ENCODE data around the gene RCVRN.

Gene RCVRN
- 0 reads per million in 3 donors for total RNA-seq

GRCh38 chr17:9905078-9905415 is at the start of gene RCVRN:
Gene RCVRN, minus strand, starts transcription at chr17:9905271. Its CDS starts 91 bp downstream, at chr17:9905180.
- no peak for DNase-seq
- Histone ChIP-seq H3K27me3 (replicated peaks; ENCODE audit: control insufficient read depth, insufficient read depth, low read length, poor library complexity, severe bottlenecking) (no peaks in the 10 kb centered on the region), H3K36me3 (ENCODE audit: control insufficient read depth, insufficient read depth, low read length) (no peaks in the 10 kb centered on the region), H3K4me1 (ENCODE audit: control insufficient read depth, insufficient read depth, low read length, poor library complexity, severe bottlenecking) (no peaks in the 10 kb centered on the region), H3K9me3 (ENCODE audit: control insufficient read depth, low read length) (no peaks in the 10 kb centered on the region), H3K4me3 (ENCODE audit: insufficient read depth, low read depth, low read length, poor library complexity, severe bottlenecking) (no peak within 1 kb of the TSS), H3K27ac (ENCODE audit: insufficient read depth, low read length, poor library complexity, severe bottlenecking) (no peak within 1 kb of the TSS)

- no peaks in the 10 kb centered on the region for H3K27me3 ChIP-seq (replicated peaks; ENCODE audit: control insufficient read depth, insufficient read depth, low read length, poor library complexity, severe bottlenecking)
- no peak for DNase-seq
- no peak overlapping the region for H3K4me3 ChIP-seq (ENCODE audit: insufficient read depth, low read depth, low read length, poor library complexity, severe bottlenecking)
- H3K9me3 ChIP-seq (ENCODE audit: control insufficient read depth, low read length), result no peaks in the 10 kb centered on the region
- no peaks in the 10 kb centered on the region for H3K4me1 ChIP-seq (ENCODE audit: control insufficient read depth, insufficient read depth, low read length, poor library complexity, severe bottlenecking)
- no peaks in the 10 kb centered on the region for H3K36me3 ChIP-seq (ENCODE audit: control insufficient read depth, insufficient read depth, low read length)
- H3K27ac ChIP-seq (ENCODE audit: insufficient read depth, low read length, poor library complexity, severe bottlenecking), result no peak overlapping the region
These were observed 48.4 kb upstream of the RCVRN start for GRCh38 chr17:9953492-9953891.

GRCh38 chr17:9951803-9952202 is 46.7 kb upstream of the RCVRN start:
- Histone ChIP-seq H3K4me3 (ENCODE audit: insufficient read depth, low read depth, low read length, poor library complexity, severe bottlenecking) (no peak overlapping the region), H3K27ac (ENCODE audit: insufficient read depth, low read length, poor library complexity, severe bottlenecking) (no peak overlapping the region), H3K4me1 (ENCODE audit: control insufficient read depth, insufficient read depth, low read length, poor library complexity, severe bottlenecking) (no peaks in the 10 kb centered on the region), H3K9me3 (ENCODE audit: control insufficient read depth, low read length) (no peaks in the 10 kb centered on the region), H3K36me3 (ENCODE audit: control insufficient read depth, insufficient read depth, low read length) (no peaks in the 10 kb centered on the region), H3K27me3 (replicated peaks; ENCODE audit: control insufficient read depth, insufficient read depth, low read length, poor library complexity, severe bottlenecking) (no peaks in the 10 kb centered on the region)
- DNase-seq, result no peak

- Histone ChIP-seq H3K36me3 (ENCODE audit: control insufficient read depth, insufficient read depth, low read length) (no peaks in the 10 kb centered on the region), H3K27me3 (replicated peaks; ENCODE audit: control insufficient read depth, insufficient read depth, low read length, poor library complexity, severe bottlenecking) (no peaks in the 10 kb centered on the region), H3K4me3 (ENCODE audit: insufficient read depth, low read depth, low read length, poor library complexity, severe bottlenecking) (no peak overlapping the region), H3K4me1 (ENCODE audit: control insufficient read depth, insufficient read depth, low read length, poor library complexity, severe bottlenecking) (no peaks in the 10 kb centered on the region), H3K9me3 (ENCODE audit: control insufficient read depth, low read length) (no peaks in the 10 kb centered on the region), H3K27ac (ENCODE audit: insufficient read depth, low read length, poor library complexity, severe bottlenecking) (no peak overlapping the region)
- no peak for DNase-seq
These were observed 43.9 kb upstream of the RCVRN start for GRCh38 chr17:9948928-9949327.

- Histone ChIP-seq H3K27me3 (replicated peaks; ENCODE audit: control insufficient read depth, insufficient read depth, low read length, poor library complexity, severe bottlenecking) (no peaks in the 10 kb centered on the region), H3K36me3 (ENCODE audit: control insufficient read depth, insufficient read depth, low read length) (no peaks in the 10 kb centered on the region), H3K4me1 (ENCODE audit: control insufficient read depth, insufficient read depth, low read length, poor library complexity, severe bottlenecking) (no peaks in the 10 kb centered on the region), H3K27ac (ENCODE audit: insufficient read depth, low read length, poor library complexity, severe bottlenecking) (no peak overlapping the region), H3K4me3 (ENCODE audit: insufficient read depth, low read depth, low read length, poor library complexity, severe bottlenecking) (no peak overlapping the region), H3K9me3 (ENCODE audit: control insufficient read depth, low read length) (no peaks in the 10 kb centered on the region)
- no peak for DNase-seq
These were observed 39.6 kb upstream of the RCVRN start for GRCh38 chr17:9944704-9945103.

- H3K27me3 ChIP-seq (replicated peaks; ENCODE audit: control insufficient read depth, insufficient read depth, low read length, poor library complexity, severe bottlenecking), result no peaks in the 10 kb centered on the region
- H3K36me3 ChIP-seq (ENCODE audit: control insufficient read depth, insufficient read depth, low read length), result no peaks in the 10 kb centered on the region
- H3K4me3 ChIP-seq (ENCODE audit: insufficient read depth, low read depth, low read length, poor library complexity, severe bottlenecking), result no peak overlapping the region
- H3K27ac ChIP-seq (ENCODE audit: insufficient read depth, low read length, poor library complexity, severe bottlenecking), result no peak overlapping the region
- no peaks in the 10 kb centered on the region for H3K4me1 ChIP-seq (ENCODE audit: control insufficient read depth, insufficient read depth, low read length, poor library complexity, severe bottlenecking)
- DNase-seq, result no peak
- no peaks in the 10 kb centered on the region for H3K9me3 ChIP-seq (ENCODE audit: control insufficient read depth, low read length)
These were observed 38.3 kb upstream of the RCVRN start for GRCh38 chr17:9943343-9943742.

GRCh38 chr17:9942885-9943284 is 37.8 kb upstream of the RCVRN start:
- Histone ChIP-seq H3K27ac (ENCODE audit: insufficient read depth, low read length, poor library complexity, severe bottlenecking) (no peak overlapping the region), H3K27me3 (replicated peaks; ENCODE audit: control insufficient read depth, insufficient read depth, low read length, poor library complexity, severe bottlenecking) (no peaks in the 10 kb centered on the region), H3K4me1 (ENCODE audit: control insufficient read depth, insufficient read depth, low read length, poor library complexity, severe bottlenecking) (no peaks in the 10 kb centered on the region), H3K9me3 (ENCODE audit: control insufficient read depth, low read length) (no peaks in the 10 kb centered on the region), H3K4me3 (ENCODE audit: insufficient read depth, low read depth, low read length, poor library complexity, severe bottlenecking) (no peak overlapping the region), H3K36me3 (ENCODE audit: control insufficient read depth, insufficient read depth, low read length) (no peaks in the 10 kb centered on the region)
- DNase-seq, result no peak

GRCh38 chr17:9941305-9941704 is 36.2 kb upstream of the RCVRN start:
- no peaks in the 10 kb centered on the region for H3K4me1 ChIP-seq (ENCODE audit: control insufficient read depth, insufficient read depth, low read length, poor library complexity, severe bottlenecking)
- no peak for DNase-seq
- H3K9me3 ChIP-seq (ENCODE audit: control insufficient read depth, low read length), result no peaks in the 10 kb centered on the region
- H3K36me3 ChIP-seq (ENCODE audit: control insufficient read depth, insufficient read depth, low read length), result no peaks in the 10 kb centered on the region
- no peak overlapping the region for H3K27ac ChIP-seq (ENCODE audit: insufficient read depth, low read length, poor library complexity, severe bottlenecking)
- no peaks in the 10 kb centered on the region for H3K27me3 ChIP-seq (replicated peaks; ENCODE audit: control insufficient read depth, insufficient read depth, low read length, poor library complexity, severe bottlenecking)
- no peak overlapping the region for H3K4me3 ChIP-seq (ENCODE audit: insufficient read depth, low read depth, low read length, poor library complexity, severe bottlenecking)

GRCh38 chr17:9940841-9941240 is 35.8 kb upstream of the RCVRN start:
- H3K27me3 ChIP-seq (replicated peaks; ENCODE audit: control insufficient read depth, insufficient read depth, low read length, poor library complexity, severe bottlenecking), result no peaks in the 10 kb centered on the region
- no peak overlapping the region for H3K27ac ChIP-seq (ENCODE audit: insufficient read depth, low read length, poor library complexity, severe bottlenecking)
- no peaks in the 10 kb centered on the region for H3K9me3 ChIP-seq (ENCODE audit: control insufficient read depth, low read length)
- H3K4me1 ChIP-seq (ENCODE audit: control insufficient read depth, insufficient read depth, low read length, poor library complexity, severe bottlenecking), result no peaks in the 10 kb centered on the region
- no peak for DNase-seq
- no peaks in the 10 kb centered on the region for H3K36me3 ChIP-seq (ENCODE audit: control insufficient read depth, insufficient read depth, low read length)
- no peak overlapping the region for H3K4me3 ChIP-seq (ENCODE audit: insufficient read depth, low read depth, low read length, poor library complexity, severe bottlenecking)

GRCh38 chr17:9938764-9939163 is 33.7 kb upstream of the RCVRN start:
- H3K36me3 ChIP-seq (ENCODE audit: control insufficient read depth, insufficient read depth, low read length), result no peaks in the 10 kb centered on the region
- DNase-seq, result no peak
- H3K4me3 ChIP-seq (ENCODE audit: insufficient read depth, low read depth, low read length, poor library complexity, severe bottlenecking), result no peak overlapping the region
- H3K27me3 ChIP-seq (replicated peaks; ENCODE audit: control insufficient read depth, insufficient read depth, low read length, poor library complexity, severe bottlenecking), result no peaks in the 10 kb centered on the region
- no peak overlapping the region for H3K27ac ChIP-seq (ENCODE audit: insufficient read depth, low read length, poor library complexity, severe bottlenecking)
- H3K9me3 ChIP-seq (ENCODE audit: control insufficient read depth, low read length), result no peaks in the 10 kb centered on the region
- H3K4me1 ChIP-seq (ENCODE audit: control insufficient read depth, insufficient read depth, low read length, poor library complexity, severe bottlenecking), result no peaks in the 10 kb centered on the region

- Histone ChIP-seq H3K27ac (ENCODE audit: insufficient read depth, low read length, poor library complexity, severe bottlenecking) (no peak overlapping the region), H3K27me3 (replicated peaks; ENCODE audit: control insufficient read depth, insufficient read depth, low read length, poor library complexity, severe bottlenecking) (no peaks in the 10 kb centered on the region), H3K36me3 (ENCODE audit: control insufficient read depth, insufficient read depth, low read length) (no peaks in the 10 kb centered on the region), H3K4me3 (ENCODE audit: insufficient read depth, low read depth, low read length, poor library complexity, severe bottlenecking) (no peak overlapping the region), H3K4me1 (ENCODE audit: control insufficient read depth, insufficient read depth, low read length, poor library complexity, severe bottlenecking) (no peaks in the 10 kb centered on the region), H3K9me3 (ENCODE audit: control insufficient read depth, low read length) (no peaks in the 10 kb centered on the region)
- no peak for DNase-seq
These were observed 32.8 kb upstream of the RCVRN start for GRCh38 chr17:9937901-9938300.
